Measurements from ENCODE around the gene PCDH1. TPM values are rescaled to one million over a fixed set of nuclear protein-coding genes. Genes with fewer than 3 reads are reported as not detected.
"Not testable (repeated sequence)": the region's sequence is repeated elsewhere in the genome, so short reads cannot be mapped to it uniquely, and the experiment has no call there.

Gene PCDH1
- 10 to 100 TPM; 23.9 to 30.4 (median 24.8) TPM for polyA plus RNA-seq (ENCODE audit: insufficient read length in 3 of 3)
- long read RNA-seq, donor 1, transcript PCDH1-203 (3 exons, 3,827 nt): major isoform, 5 of 6 reads
- long read RNA-seq, donor 1, partial matches to known transcripts: 0 of 6 reads
- long read RNA-seq, donor 1, other reads (novel, unspliced or antisense): 0 of 6 reads
- long read RNA-seq, donor 2, full-length matches to known transcripts: 6 of 11 reads
- long read RNA-seq, donor 2, partial matches to known transcripts: 5 of 11 reads
- long read RNA-seq, donor 2, other reads (novel, unspliced or antisense): 0 of 11 reads
- long read RNA-seq, donor 3, partial matches to known transcripts: 0 of 4 reads
- long read RNA-seq, donor 3, other reads (novel, unspliced or antisense): 0 of 4 reads
- long read RNA-seq, donor 4, full-length matches to known transcripts: 4 of 4 reads
- long read RNA-seq, donor 4, partial matches to known transcripts: 0 of 4 reads
- long read RNA-seq, donor 4, other reads (novel, unspliced or antisense): 0 of 4 reads
- long read RNA-seq, donor 5, full-length matches to known transcripts: 6 of 6 reads
- long read RNA-seq, donor 5, partial matches to known transcripts: 0 of 6 reads
- long read RNA-seq, donor 5, other reads (novel, unspliced or antisense): 0 of 6 reads
- long read RNA-seq, donor 6, full-length matches to known transcripts: 7 of 7 reads
- long read RNA-seq, donor 6, partial matches to known transcripts: 0 of 7 reads
- long read RNA-seq, donor 6, other reads (novel, unspliced or antisense): 0 of 7 reads
- long read RNA-seq, donor 7, full-length matches to known transcripts: 13 of 23 reads
- long read RNA-seq, donor 7, partial matches to known transcripts: 10 of 23 reads
- long read RNA-seq, donor 7, other reads (novel, unspliced or antisense): 0 of 23 reads
- long read RNA-seq, donor 8: 0 reads
- long read RNA-seq, donor 9, full-length matches to known transcripts: 10 of 15 reads
- long read RNA-seq, donor 9, partial matches to known transcripts: 5 of 15 reads
- long read RNA-seq, donor 9, other reads (novel, unspliced or antisense): 0 of 15 reads
- long read RNA-seq, donor 10, partial matches to known transcripts: 0 of 2 reads
- long read RNA-seq, donor 10, other reads (novel, unspliced or antisense): 0 of 2 reads
- long read RNA-seq, donor 11, transcript PCDH1-203 (3 exons, 3,827 nt): major isoform, 7 of 7 reads
- long read RNA-seq, donor 11, partial matches to known transcripts: 0 of 7 reads
- long read RNA-seq, donor 11, other reads (novel, unspliced or antisense): 0 of 7 reads
- long read RNA-seq, donor 12, full-length matches to known transcripts: 7 of 7 reads
- long read RNA-seq, donor 12, partial matches to known transcripts: 0 of 7 reads
- long read RNA-seq, donor 12, other reads (novel, unspliced or antisense): 0 of 7 reads
- long read RNA-seq, donor 13, full-length matches to known transcripts: 6 of 6 reads
- long read RNA-seq, donor 13, partial matches to known transcripts: 0 of 6 reads
- long read RNA-seq, donor 13, other reads (novel, unspliced or antisense): 0 of 6 reads
- long read RNA-seq, donor 14, transcript PCDH1-203 (3 exons, 3,827 nt): major isoform, 8 of 34 reads
- long read RNA-seq, donor 14, partial matches to known transcripts: 26 of 34 reads
- long read RNA-seq, donor 14, other reads (novel, unspliced or antisense): 0 of 34 reads
- long read RNA-seq, donor 15, full-length matches to known transcripts: 16 of 34 reads
- long read RNA-seq, donor 15, partial matches to known transcripts: 18 of 34 reads
- long read RNA-seq, donor 15, other reads (novel, unspliced or antisense): 0 of 34 reads
- long read RNA-seq, donor 16, transcript PCDH1-203 (3 exons, 3,827 nt): major isoform, 6 of 6 reads
- long read RNA-seq, donor 16, partial matches to known transcripts: 0 of 6 reads
- long read RNA-seq, donor 16, other reads (novel, unspliced or antisense): 0 of 6 reads

GRCh38 chr5:141878186-141878710, at the start of gene PCDH1:
Gene PCDH1, minus strand, starts transcription at chr5:141878410. Its CDS starts 148 bp downstream, at chr5:141878262.
- no peak for DNase-seq

- no peak for DNase-seq
Measured at GRCh38 chr5:141926434-141926833, 48.2 kb upstream of the PCDH1 start.

- peak; percentile 93 for DNase-seq
Measured at GRCh38 chr5:141923448-141924313, 45.5 kb upstream of the PCDH1 start, which contains the start of gene DELE1. Gene DELE1, plus strand, starts transcription at chr5:141923871. Its CDS starts 71 bp downstream, at chr5:141923942.

GRCh38 chr5:141922827-141923447, 44.7 kb upstream of the PCDH1 start:
- DNase-seq: not testable (repeated sequence)

- DNase-seq: no peak
Measured at GRCh38 chr5:141920771-141921170, 42.6 kb upstream of the PCDH1 start.

- DNase-seq: no peak
Measured at GRCh38 chr5:141919218-141920119, 41.3 kb upstream of the PCDH1 start.

- DNase-seq: no peak
Measured at GRCh38 chr5:141917760-141918159, 39.5 kb upstream of the PCDH1 start.

- DNase-seq: no peak
Measured at GRCh38 chr5:141916522-141916921, 38.3 kb upstream of the PCDH1 start.

GRCh38 chr5:141915881-141916336, 37.7 kb upstream of the PCDH1 start:
- no peak for DNase-seq

- no peak for DNase-seq
Measured at GRCh38 chr5:141914797-141915196, 36.6 kb upstream of the PCDH1 start.

- peak; percentile 46 for DNase-seq
Measured at GRCh38 chr5:141914199-141914743, 36.1 kb upstream of the PCDH1 start.

GRCh38 chr5:141913560-141914198, 35.5 kb upstream of the PCDH1 start:
- peak; percentile 44 for DNase-seq

GRCh38 chr5:141910271-141910673, 32.1 kb upstream of the PCDH1 start:
- no peak for DNase-seq

- no peak for DNase-seq
Measured at GRCh38 chr5:141909212-141909611, 31.0 kb upstream of the PCDH1 start.

- DNase-seq: no peak
Measured at GRCh38 chr5:141908796-141909195, 30.6 kb upstream of the PCDH1 start.

- DNase-seq: no peak
Measured at GRCh38 chr5:141906972-141907371, 28.8 kb upstream of the PCDH1 start.
